Skeletal muscle satellite cell (primary cell): ENCODE results near the gene NOC2L.

Experiments used
- H3K27me3 ChIP-seq: 2 replicates; pipeline ENCODE4 v1.7.0; 2013; ENCODE audit warnings: low read length; ENCODE audit not compliant: control insufficient read depth, insufficient read depth
- H3K36me3 ChIP-seq: 2 replicates; pipeline ENCODE4 v1.7.0; 2013; ENCODE audit warnings: mild to moderate bottlenecking, control low read depth, low read length; ENCODE audit not compliant: insufficient read depth
- H3K4me1 ChIP-seq: 2 replicates; pipeline ENCODE4 v1.7.0; 2013; ENCODE audit warnings: low read length; ENCODE audit not compliant: control insufficient read depth, insufficient read depth
- H3K4me2 ChIP-seq: 2 replicates; pipeline ENCODE4 v1.7.0; 2013; ENCODE audit warnings: mild to moderate bottlenecking, low read length
- H3K4me3 ChIP-seq: 2 replicates; pipeline ENCODE4 v1.7.0; 2013; ENCODE audit warnings: low read length
- H3K9ac ChIP-seq: 2 replicates; pipeline ENCODE4 v1.7.0; 2013; ENCODE audit warnings: mild to moderate bottlenecking, low read depth, low read length, moderate library complexity
- H3K9me3 ChIP-seq: replicated peaks from 2 replicates; pipeline ENCODE4 v1.7.0; 2013; ENCODE audit warnings: mild to moderate bottlenecking, control low read depth, low read length

The NOC2L gene

DNA sequence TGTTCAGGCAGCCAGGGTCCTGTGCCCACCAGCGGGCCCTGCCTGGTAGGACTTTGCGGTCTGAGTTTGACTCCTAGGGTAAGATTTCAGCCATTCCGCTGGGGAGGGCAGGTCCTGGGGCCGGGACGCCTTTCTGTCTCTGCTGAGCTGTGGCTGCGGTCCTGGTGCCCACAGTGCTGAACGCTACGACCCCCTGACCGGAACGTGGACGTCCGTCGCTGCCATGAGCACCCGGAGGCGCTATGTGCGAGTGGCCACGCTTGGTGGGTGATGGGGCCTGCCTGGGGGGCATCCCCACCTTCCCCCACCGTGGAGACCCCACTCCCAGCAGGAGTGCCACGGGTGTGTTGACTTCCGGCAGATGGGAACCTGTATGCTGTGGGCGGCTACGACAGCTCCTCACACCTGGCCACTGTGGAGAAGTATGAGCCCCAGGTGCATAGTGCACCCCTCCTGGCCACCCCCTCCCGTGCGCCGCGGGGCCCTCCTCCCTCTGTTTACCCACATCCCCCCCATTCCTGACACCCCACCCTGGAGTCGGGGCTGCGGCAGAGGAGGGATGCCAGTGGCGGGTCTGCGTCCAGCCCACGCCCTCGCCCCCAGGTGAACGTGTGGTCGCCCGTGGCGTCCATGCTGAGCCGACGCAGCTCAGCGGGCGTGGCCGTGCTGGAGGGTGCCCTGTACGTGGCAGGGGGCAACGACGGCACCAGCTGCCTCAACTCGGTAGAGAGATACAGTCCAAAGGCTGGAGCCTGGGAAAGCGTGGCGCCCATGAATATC lies 4.9 kb upstream of the NOC2L start:
- no peak overlapping the region for H3K4me2 ChIP-seq
- H3K27me3 ChIP-seq, result no peaks in the 10 kb centered on the region
- peaks cover 22% of the 10 kb centered on the region for H3K36me3 ChIP-seq
- no peak overlapping the region for H3K9ac ChIP-seq
- H3K4me3 ChIP-seq, result no peak overlapping the region
- no peaks in the 10 kb centered on the region for H3K9me3 ChIP-seq
- H3K4me1 ChIP-seq, result peaks cover 25% of the 10 kb centered on the region

- no peak overlapping the region for H3K4me3 ChIP-seq
- peaks cover 25% of the 10 kb centered on the region for H3K4me1 ChIP-seq
- H3K4me2 ChIP-seq, result no peak overlapping the region
- H3K9ac ChIP-seq, result no peak overlapping the region
- peaks cover 22% of the 10 kb centered on the region for H3K36me3 ChIP-seq
- no peaks in the 10 kb centered on the region for H3K27me3 ChIP-seq
- no peaks in the 10 kb centered on the region for H3K9me3 ChIP-seq
These were observed 4.2 kb upstream of the NOC2L start for GRCh38 chr1:963301-963651.

- H3K4me2 ChIP-seq, result no peak overlapping the region
- no peaks in the 10 kb centered on the region for H3K9me3 ChIP-seq
- H3K4me1 ChIP-seq, result peaks cover 27% of the 10 kb centered on the region
- H3K36me3 ChIP-seq, result peaks cover 22% of the 10 kb centered on the region
- H3K9ac ChIP-seq, result no peak overlapping the region
- no peaks in the 10 kb centered on the region for H3K27me3 ChIP-seq
- no peak overlapping the region for H3K4me3 ChIP-seq
These were observed 3.6 kb upstream of the NOC2L start for GRCh38 chr1:962381-963300.

- Histone ChIP-seq H3K9me3 (no peaks in the 10 kb centered on the region), H3K9ac (peak overlapping the region; percentile 62), H3K4me3 (peak overlapping the region; percentile 80), H3K27me3 (no peaks in the 10 kb centered on the region), H3K36me3 (peaks cover 28% of the 10 kb centered on the region), H3K4me2 (peak overlapping the region; percentile 83), H3K4me1 (peaks cover 19% of the 10 kb centered on the region)
These were observed 2.1 kb upstream of the NOC2L start for GRCh38 chr1:961132-961669.

- peak within 1 kb of the TSS; percentile 62 for H3K9ac ChIP-seq
- no peaks in the 10 kb centered on the region for H3K27me3 ChIP-seq
- H3K4me1 ChIP-seq, result peaks cover 13% of the 10 kb centered on the region
- H3K9me3 ChIP-seq, result no peaks in the 10 kb centered on the region
- H3K4me2 ChIP-seq, result peak within 1 kb of the TSS; percentile 83
- peaks cover 35% of the 10 kb centered on the region for H3K36me3 ChIP-seq
- peak within 1 kb of the TSS; percentile 80 for H3K4me3 ChIP-seq
These were observed 1.5 kb upstream of the NOC2L start, which contains the start of gene KLHL17 for GRCh38 chr1:960363-961131. Gene KLHL17 (plus strand): TSS chr1:960584. CDS start chr1:960694, 110 bp downstream.

- no peaks in the 10 kb centered on the region for H3K27me3 ChIP-seq
- peaks cover 13% of the 10 kb centered on the region for H3K4me1 ChIP-seq
- H3K4me3 ChIP-seq, result peak overlapping the region; percentile 80
- no peaks in the 10 kb centered on the region for H3K9me3 ChIP-seq
- peak overlapping the region; percentile 62 for H3K9ac ChIP-seq
- peak overlapping the region; percentile 83 for H3K4me2 ChIP-seq
- H3K36me3 ChIP-seq, result peaks cover 42% of the 10 kb centered on the region
These were observed 791 bp upstream of the NOC2L start for GRCh38 chr1:959731-960362.

GRCh38 chr1:956636-957035 lies 2.4 kb downstream of the NOC2L start:
- H3K9ac ChIP-seq, result no peak overlapping the region
- H3K4me1 ChIP-seq, result peaks cover 11% of the 10 kb centered on the region

GRCh38 chr1:955474-955873 lies 3.6 kb downstream of the NOC2L start:
- Histone ChIP-seq H3K36me3 (peaks cover 56% of the 10 kb centered on the region), H3K9ac (no peak overlapping the region), H3K9me3 (no peaks in the 10 kb centered on the region), H3K4me2 (no peak overlapping the region), H3K27me3 (no peaks in the 10 kb centered on the region), H3K4me3 (no peak overlapping the region), H3K4me1 (peaks cover 5% of the 10 kb centered on the region)

More at GRCh38 chr1:956636-957035, 2.4 kb downstream of the NOC2L start:
- Histone ChIP-seq H3K36me3 (peaks cover 47% of the 10 kb centered on the region), H3K4me3 (no peak overlapping the region), H3K4me2 (no peak overlapping the region), H3K9me3 (no peaks in the 10 kb centered on the region), H3K27me3 (no peaks in the 10 kb centered on the region)

DNA sequence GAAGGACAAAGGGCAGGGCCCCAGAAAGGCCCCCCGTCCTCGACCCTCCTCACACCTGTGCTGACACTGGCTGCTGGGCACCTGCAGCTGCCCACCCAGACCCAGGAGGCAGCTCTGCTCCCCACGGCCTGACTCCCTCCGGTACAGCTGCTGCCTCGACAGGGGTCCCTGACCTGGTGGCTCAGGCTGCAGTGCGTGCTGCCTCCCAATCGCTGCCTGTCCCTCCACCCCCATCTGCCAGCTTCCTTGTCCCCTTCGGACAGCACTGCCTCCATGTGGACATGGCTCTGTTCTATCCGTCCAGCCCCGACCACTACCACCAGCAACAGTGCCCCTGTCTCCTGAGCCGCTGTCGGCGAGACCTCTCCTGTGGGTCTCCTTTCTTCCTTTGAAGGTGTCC lies 4.1 kb downstream of the NOC2L start:
- Histone ChIP-seq H3K9ac (no peak overlapping the region), H3K4me1 (peaks cover 5% of the 10 kb centered on the region), H3K4me3 (no peak overlapping the region), H3K9me3 (no peaks in the 10 kb centered on the region), H3K36me3 (peaks cover 61% of the 10 kb centered on the region), H3K4me2 (no peak overlapping the region), H3K27me3 (no peaks in the 10 kb centered on the region)

DNA sequence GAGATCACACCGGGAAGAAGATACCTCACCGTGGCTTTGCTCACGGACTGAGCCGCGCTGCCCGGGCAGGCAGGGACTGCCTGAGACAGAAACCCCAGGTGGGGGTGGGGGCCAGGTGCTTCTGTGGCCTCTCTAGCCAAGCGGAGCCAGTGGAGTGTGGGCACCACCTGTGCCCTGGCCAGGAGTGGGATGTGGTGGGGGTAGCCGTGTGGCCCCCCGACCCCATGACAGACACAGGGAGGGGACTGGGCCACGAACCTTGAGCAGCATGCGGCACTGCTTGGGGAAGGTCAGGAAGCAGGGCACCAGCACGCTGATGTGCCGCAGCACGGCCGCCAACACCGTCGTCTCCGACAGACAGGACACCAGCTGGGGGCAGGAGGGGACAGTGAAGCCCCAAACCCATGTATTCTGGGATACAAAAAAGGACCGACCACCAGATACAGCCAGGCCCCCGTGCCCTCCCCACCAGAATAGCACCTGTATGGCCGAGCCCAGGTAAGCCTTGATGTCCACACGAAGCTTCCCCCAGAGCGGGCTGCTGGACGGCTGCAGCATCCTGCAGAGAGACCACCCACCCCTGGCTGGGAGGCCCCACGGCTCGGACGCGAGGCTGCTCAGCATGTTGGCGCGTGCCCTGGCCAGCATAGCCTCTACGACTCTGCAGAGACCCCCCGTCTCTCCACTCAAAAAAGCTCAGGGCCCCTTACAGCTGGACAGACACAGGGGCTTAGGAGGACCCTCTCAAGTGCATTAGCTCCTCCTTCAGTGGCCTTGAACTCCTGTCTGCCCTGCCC lies 5.3 kb downstream of the NOC2L start:
- Histone ChIP-seq H3K36me3 (peaks cover 72% of the 10 kb centered on the region), H3K9me3 (no peaks in the 10 kb centered on the region), H3K9ac (no peak overlapping the region)

More for the DNA sequence above, 5.3 kb downstream of the NOC2L start:
- H3K4me2 ChIP-seq, result no peak overlapping the region
- no peak overlapping the region for H3K4me3 ChIP-seq
- peaks cover 5% of the 10 kb centered on the region for H3K4me1 ChIP-seq
- no peaks in the 10 kb centered on the region for H3K27me3 ChIP-seq
